HepG2 (cell line): ENCODE results near the gene FNDC7. TPM values are rescaled to one million over a fixed set of nuclear protein-coding genes. Genes with fewer than 3 reads are reported as not detected.
A peak's percentile ranks its signal among the peaks of the same experiment; 100 is the strongest.

Source experiments
- KAT8 ChIP-seq: IDR thresholded peaks from 2 replicates; pipeline ENCODE4 v1.6.1; 2016; ENCODE audit warnings: missing genetic modification reagents, missing compliant biosample characterization
- PRMT3 ChIP-seq: sonication (generic); formaldehyde crosslinking; IDR thresholded peaks from 2 replicates; pipeline ENCODE4 v1.8.1; 2022; ENCODE audit warnings: low read depth, mild to moderate bottlenecking, moderate library complexity, missing genetic modification reagents, borderline replicate concordance
- RNF2 ChIP-seq: fragments of 450-650 bp; conservative IDR thresholded peaks from 2 replicates; pipeline ENCODE4 v1.6.1; 2016; ENCODE audit warnings: low read depth
- SETDB1 ChIP-seq: sonication (generic); formaldehyde crosslinking; IDR thresholded peaks from 2 replicates; pipeline ENCODE4 v1.5.1; 2020; ENCODE audit warnings: missing genetic modification reagents, mild to moderate bottlenecking, borderline replicate concordance
- SIN3B ChIP-seq: fragments of 150-350 bp; IDR thresholded peaks from 2 replicates; pipeline ENCODE4 v1.6.1; 2014; ENCODE audit warnings: low read length
- SMAD9 ChIP-seq: sonication (generic); formaldehyde crosslinking; IDR thresholded peaks from 2 replicates; pipeline ENCODE4 v1.5.1; 2020; ENCODE audit warnings: mild to moderate bottlenecking, missing genetic modification reagents
- ZBTB3 ChIP-seq: sonication (generic); formaldehyde crosslinking; IDR thresholded peaks from 2 replicates; pipeline ENCODE4 v1.4.0; 2020; ENCODE audit warnings: low read depth, mild to moderate bottlenecking, moderate library complexity, missing genetic modification reagents, borderline replicate concordance
- ZMYM4 ChIP-seq: sonication (generic); formaldehyde crosslinking; IDR thresholded peaks from 2 replicates; pipeline ENCODE4 v1.8.1; 2023; ENCODE audit warnings: mild to moderate bottlenecking, missing genetic modification reagents
- ZNF343 ChIP-seq: sonication (generic); formaldehyde crosslinking; IDR thresholded peaks from 2 replicates; pipeline ENCODE4 v1.4.0; 2020; ENCODE audit warnings: mild to moderate bottlenecking, missing genetic modification reagents
- ZNF382 ChIP-seq: sonication (generic); formaldehyde crosslinking; IDR thresholded peaks from 2 replicates; pipeline ENCODE4 v1.5.0; 2020; ENCODE audit warnings: missing genetic modification reagents, mild to moderate bottlenecking, borderline replicate concordance
- ZNF562 ChIP-seq: sonication (generic); formaldehyde crosslinking; IDR thresholded peaks from 2 replicates; pipeline ENCODE4 v1.8.0; 2022; ENCODE audit warnings: missing genetic modification reagents, borderline replicate concordance
- polyA plus RNA-seq, 8 experiments: library from polyadenylated mRNA; depleted of rRNA in 3 of 8; stranded (reverse) in 7 of 8; unstranded in 1 of 8; fragments of >200 nt; fragmentation: Illumina TruSeq in 4 of 8; extraction: Trizol in 4 of 8; gene quantifications; 2 replicates each; pipeline versions ENCODE4 v1.2.1 to v1.2.3, GENCODE V29; 2011 to 2016; ENCODE audit warnings: low read depth in 4 of 8, missing spikeins in 1 of 8, mixed read lengths in 1 of 8; ENCODE audit not compliant: insufficient read depth in 1 of 8
- total RNA-seq, 5 experiments: library from RNA; depleted of rRNA; stranded (reverse); fragments of >200 nt; fragmentation: Illumina TruSeq; extraction: Trizol; gene quantifications; 2 replicates each; pipeline ENCODE4 v1.2.3, GENCODE V29; 2016; ENCODE audit warnings: low read depth in 1 of 5
- TF ChIP-seq, protein P1 (sequence below): sonication (generic); formaldehyde crosslinking; IDR thresholded peaks from 2 replicates; pipeline ENCODE4 v1.5.1; 2020; ENCODE audit warnings: missing genetic modification reagents, mild to moderate bottlenecking, borderline replicate concordance
- TF ChIP-seq, protein P2 (sequence below): sonication (generic); formaldehyde crosslinking; conservative IDR thresholded peaks from 2 replicates; pipeline ENCODE4 v1.8.1; 2023; ENCODE audit warnings: missing genetic modification reagents
- TF ChIP-seq, protein P3 (sequence below): sonication (generic); formaldehyde crosslinking; IDR thresholded peaks from 2 replicates; pipeline ENCODE4 v1.8.0; 2022; ENCODE audit warnings: mild to moderate bottlenecking, missing genetic modification reagents, moderate library complexity
- TF ChIP-seq, protein P4 (sequence below): sonication (generic); formaldehyde crosslinking; IDR thresholded peaks from 2 replicates; pipeline ENCODE4 v1.9.0; 2021; ENCODE audit warnings: mild to moderate bottlenecking, missing genetic modification reagents
- TF ChIP-seq, protein P5 (sequence below), 2 experiments: fragments of 450-650 bp in 1 of 2; sonication (generic) in 1 of 2; formaldehyde crosslinking; IDR thresholded peaks; 2 replicates each; pipeline versions ENCODE4 v1.5.0 to v1.8.0; 2020 to 2022; ENCODE audit warnings: mild to moderate bottlenecking in 1 of 2, missing genetic modification reagents in 1 of 2

Gene FNDC7
- total and polyA plus RNA-seq, 2 of the 13 experiments (the other 11 are each of a cell fraction or from before 2014, with no cell fraction given), result 0.03 TPM; not detected in 1

DNA sequence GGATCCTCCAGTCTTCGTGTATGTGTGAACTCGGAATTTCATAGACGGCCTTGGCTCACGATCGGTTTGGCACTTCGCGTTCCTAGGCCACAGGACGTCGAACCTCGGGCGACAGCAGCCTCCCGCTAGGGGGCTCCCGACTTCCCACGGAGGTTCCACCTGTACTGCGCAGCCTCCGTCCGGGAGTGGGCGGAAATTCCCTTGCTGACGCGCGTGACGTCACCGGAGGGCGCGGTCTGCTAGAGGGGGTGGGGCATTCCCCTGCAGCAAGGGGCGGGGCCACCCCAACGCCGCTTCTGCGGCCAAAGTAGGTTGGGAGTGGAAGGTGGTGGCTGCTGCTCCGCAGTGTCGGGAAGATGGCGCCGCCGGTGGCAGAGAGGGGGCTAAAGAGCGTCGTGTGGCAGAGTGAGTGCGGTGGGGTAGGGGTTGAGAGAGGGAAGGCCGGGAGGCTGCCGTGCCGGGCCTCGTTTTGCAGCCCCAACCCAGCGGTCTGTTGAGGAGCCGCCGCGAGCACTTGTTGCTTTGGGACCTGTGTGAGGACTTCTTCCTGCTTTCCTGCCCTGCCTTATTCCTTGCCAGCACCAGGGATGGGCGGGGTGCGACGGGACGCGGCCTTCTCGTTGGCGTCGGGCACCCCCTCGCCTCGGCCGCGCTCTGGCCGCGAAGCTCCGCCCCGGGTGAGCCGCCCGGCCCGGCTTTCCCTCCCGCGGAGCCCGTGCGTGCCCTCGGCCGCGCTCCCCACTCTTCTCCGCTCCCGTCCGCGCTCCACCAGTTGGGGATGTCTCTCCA, 33.9 kb downstream of the FNDC7 start, which contains the start of gene STXBP3 (continued):
- TF ChIP-seq, protein P1, sequence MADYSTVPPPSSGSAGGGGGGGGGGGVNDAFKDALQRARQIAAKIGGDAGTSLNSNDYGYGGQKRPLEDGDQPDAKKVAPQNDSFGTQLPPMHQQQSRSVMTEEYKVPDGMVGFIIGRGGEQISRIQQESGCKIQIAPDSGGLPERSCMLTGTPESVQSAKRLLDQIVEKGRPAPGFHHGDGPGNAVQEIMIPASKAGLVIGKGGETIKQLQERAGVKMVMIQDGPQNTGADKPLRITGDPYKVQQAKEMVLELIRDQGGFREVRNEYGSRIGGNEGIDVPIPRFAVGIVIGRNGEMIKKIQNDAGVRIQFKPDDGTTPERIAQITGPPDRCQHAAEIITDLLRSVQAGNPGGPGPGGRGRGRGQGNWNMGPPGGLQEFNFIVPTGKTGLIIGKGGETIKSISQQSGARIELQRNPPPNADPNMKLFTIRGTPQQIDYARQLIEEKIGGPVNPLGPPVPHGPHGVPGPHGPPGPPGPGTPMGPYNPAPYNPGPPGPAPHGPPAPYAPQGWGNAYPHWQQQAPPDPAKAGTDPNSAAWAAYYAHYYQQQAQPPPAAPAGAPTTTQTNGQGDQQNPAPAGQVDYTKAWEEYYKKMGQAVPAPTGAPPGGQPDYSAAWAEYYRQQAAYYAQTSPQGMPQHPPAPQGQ (CRISPR knock-in tag), result no peak
- 0 out of 2 replicates have a peak, but pooled peaks have one; percentile 53 for TF ChIP-seq SMAD9
- TF ChIP-seq ZBTB3 (CRISPR knock-in tag), result 0 out of 2 replicates have a peak, but pooled peaks have one; percentile 19
- TF ChIP-seq ZNF343, result peak; percentile 75; the same call in 1 of the 2 replicates
- TF ChIP-seq PRMT3, result no peak
- TF ChIP-seq RNF2, result peak; percentile 67; the same call in 1 of the 2 replicates
- TF ChIP-seq KAT8 (CRISPR knock-in tag), result peak; percentile 82
- no peak for TF ChIP-seq SIN3B
- TF ChIP-seq, protein P2, sequence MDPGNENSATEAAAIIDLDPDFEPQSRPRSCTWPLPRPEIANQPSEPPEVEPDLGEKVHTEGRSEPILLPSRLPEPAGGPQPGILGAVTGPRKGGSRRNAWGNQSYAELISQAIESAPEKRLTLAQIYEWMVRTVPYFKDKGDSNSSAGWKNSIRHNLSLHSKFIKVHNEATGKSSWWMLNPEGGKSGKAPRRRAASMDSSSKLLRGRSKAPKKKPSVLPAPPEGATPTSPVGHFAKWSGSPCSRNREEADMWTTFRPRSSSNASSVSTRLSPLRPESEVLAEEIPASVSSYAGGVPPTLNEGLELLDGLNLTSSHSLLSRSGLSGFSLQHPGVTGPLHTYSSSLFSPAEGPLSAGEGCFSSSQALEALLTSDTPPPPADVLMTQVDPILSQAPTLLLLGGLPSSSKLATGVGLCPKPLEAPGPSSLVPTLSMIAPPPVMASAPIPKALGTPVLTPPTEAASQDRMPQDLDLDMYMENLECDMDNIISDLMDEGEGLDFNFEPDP, result no peak
- TF ChIP-seq, protein P3, sequence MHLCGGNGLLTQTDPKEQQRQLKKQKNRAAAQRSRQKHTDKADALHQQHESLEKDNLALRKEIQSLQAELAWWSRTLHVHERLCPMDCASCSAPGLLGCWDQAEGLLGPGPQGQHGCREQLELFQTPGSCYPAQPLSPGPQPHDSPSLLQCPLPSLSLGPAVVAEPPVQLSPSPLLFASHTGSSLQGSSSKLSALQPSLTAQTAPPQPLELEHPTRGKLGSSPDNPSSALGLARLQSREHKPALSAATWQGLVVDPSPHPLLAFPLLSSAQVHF (CRISPR knock-in tag), result no peak
- no peak for TF ChIP-seq SETDB1
- no peak for TF ChIP-seq ZNF562 (CRISPR knock-in tag)
- TF ChIP-seq, protein P4, sequence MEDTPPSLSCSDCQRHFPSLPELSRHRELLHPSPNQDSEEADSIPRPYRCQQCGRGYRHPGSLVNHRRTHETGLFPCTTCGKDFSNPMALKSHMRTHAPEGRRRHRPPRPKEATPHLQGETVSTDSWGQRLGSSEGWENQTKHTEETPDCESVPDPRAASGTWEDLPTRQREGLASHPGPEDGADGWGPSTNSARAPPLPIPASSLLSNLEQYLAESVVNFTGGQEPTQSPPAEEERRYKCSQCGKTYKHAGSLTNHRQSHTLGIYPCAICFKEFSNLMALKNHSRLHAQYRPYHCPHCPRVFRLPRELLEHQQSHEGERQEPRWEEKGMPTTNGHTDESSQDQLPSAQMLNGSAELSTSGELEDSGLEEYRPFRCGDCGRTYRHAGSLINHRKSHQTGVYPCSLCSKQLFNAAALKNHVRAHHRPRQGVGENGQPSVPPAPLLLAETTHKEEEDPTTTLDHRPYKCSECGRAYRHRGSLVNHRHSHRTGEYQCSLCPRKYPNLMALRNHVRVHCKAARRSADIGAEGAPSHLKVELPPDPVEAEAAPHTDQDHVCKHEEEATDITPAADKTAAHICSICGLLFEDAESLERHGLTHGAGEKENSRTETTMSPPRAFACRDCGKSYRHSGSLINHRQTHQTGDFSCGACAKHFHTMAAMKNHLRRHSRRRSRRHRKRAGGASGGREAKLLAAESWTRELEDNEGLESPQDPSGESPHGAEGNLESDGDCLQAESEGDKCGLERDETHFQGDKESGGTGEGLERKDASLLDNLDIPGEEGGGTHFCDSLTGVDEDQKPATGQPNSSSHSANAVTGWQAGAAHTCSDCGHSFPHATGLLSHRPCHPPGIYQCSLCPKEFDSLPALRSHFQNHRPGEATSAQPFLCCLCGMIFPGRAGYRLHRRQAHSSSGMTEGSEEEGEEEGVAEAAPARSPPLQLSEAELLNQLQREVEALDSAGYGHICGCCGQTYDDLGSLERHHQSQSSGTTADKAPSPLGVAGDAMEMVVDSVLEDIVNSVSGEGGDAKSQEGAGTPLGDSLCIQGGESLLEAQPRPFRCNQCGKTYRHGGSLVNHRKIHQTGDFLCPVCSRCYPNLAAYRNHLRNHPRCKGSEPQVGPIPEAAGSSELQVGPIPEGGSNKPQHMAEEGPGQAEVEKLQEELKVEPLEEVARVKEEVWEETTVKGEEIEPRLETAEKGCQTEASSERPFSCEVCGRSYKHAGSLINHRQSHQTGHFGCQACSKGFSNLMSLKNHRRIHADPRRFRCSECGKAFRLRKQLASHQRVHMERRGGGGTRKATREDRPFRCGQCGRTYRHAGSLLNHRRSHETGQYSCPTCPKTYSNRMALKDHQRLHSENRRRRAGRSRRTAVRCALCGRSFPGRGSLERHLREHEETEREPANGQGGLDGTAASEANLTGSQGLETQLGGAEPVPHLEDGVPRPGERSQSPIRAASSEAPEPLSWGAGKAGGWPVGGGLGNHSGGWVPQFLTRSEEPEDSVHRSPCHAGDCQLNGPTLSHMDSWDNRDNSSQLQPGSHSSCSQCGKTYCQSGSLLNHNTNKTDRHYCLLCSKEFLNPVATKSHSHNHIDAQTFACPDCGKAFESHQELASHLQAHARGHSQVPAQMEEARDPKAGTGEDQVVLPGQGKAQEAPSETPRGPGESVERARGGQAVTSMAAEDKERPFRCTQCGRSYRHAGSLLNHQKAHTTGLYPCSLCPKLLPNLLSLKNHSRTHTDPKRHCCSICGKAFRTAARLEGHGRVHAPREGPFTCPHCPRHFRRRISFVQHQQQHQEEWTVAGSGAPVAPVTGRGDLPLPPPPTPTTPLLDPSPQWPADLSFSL (CRISPR knock-in tag), result peak; percentile 45; the same call in 1 of the 2 replicates
- peak; percentile 100 for TF ChIP-seq ZMYM4 (CRISPR knock-in tag)
- TF ChIP-seq, protein P5, sequence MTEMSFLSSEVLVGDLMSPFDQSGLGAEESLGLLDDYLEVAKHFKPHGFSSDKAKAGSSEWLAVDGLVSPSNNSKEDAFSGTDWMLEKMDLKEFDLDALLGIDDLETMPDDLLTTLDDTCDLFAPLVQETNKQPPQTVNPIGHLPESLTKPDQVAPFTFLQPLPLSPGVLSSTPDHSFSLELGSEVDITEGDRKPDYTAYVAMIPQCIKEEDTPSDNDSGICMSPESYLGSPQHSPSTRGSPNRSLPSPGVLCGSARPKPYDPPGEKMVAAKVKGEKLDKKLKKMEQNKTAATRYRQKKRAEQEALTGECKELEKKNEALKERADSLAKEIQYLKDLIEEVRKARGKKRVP (CRISPR knock-in tag; IDR thresholded peaks at IDR 0.05), result no peak
- no peak for TF ChIP-seq ZNF382 (CRISPR knock-in tag)
